Colonic mucosa (tissue), 4 donors: ENCODE results near the gene HSPE1. TPM values are rescaled to one million over a fixed set of nuclear protein-coding genes. Genes with fewer than 3 reads are reported as not detected.

ENCODE experiments used
- DNase-seq: peaks from one replicate; pipeline ENCODE4 v3.0.0-alpha.2; 2020
- H3K27ac ChIP-seq: fragments of 200-600 bp; one replicate; pipeline ENCODE4 v1.8.0; 2021
- H3K27me3 ChIP-seq: fragments of 200-600 bp; one replicate; pipeline ENCODE4 v1.8.0; 2021
- H3K36me3 ChIP-seq: fragments of 200-600 bp; one replicate; pipeline ENCODE4 v1.8.0; 2021
- H3K4me1 ChIP-seq: fragments of 200-600 bp; one replicate; pipeline ENCODE4 v1.8.0; 2021; ENCODE audit warnings: mild to moderate bottlenecking
- H3K4me3 ChIP-seq: fragments of 200-600 bp; one replicate; pipeline ENCODE4 v1.8.0; 2021
- H3K9ac ChIP-seq, 2 donors: one replicate each; pipeline ENCODE4 v1.7.0; 2013; ENCODE audit warnings: control low read depth in 2 of 2, low read depth in 2 of 2, low read length in 2 of 2
- H3K9me3 ChIP-seq: fragments of 200-600 bp; one replicate; pipeline ENCODE4 v1.8.0; 2021
- CTCF ChIP-seq: fragments of 200-600 bp; IDR thresholded peaks from one replicate; pipeline ENCODE4 v1.8.0; 2022; ENCODE audit warnings: antibody characterized with exemption, mild to moderate bottlenecking
- intact Hi-C: fragments of 100-400 bp; cut with DNase I; formaldehyde crosslinking; loops from one replicate; pipeline ENCODE4 v1.14.1; 2022
- total RNA-seq, 2 donors: library from RNA; stranded (reverse); fragmentation: NEBNext Ultra II Directional in 1 of 2; extraction: Animal tissue kit (Norgen Biotek cat#: 25700) in 1 of 2; gene quantifications; one replicate each; pipeline ENCODE4 v1.2.1, GENCODE V29; 2021
- donor health status: healthy.
- donor health status: DM: no; HTN: no; CAD: no.
- donor health status: DM: no; HTN: no; CAD: no.

HSPE1 gene
- total RNA-seq, 2 donors from 2014 or later, result 101 to 297 TPM

DNA sequence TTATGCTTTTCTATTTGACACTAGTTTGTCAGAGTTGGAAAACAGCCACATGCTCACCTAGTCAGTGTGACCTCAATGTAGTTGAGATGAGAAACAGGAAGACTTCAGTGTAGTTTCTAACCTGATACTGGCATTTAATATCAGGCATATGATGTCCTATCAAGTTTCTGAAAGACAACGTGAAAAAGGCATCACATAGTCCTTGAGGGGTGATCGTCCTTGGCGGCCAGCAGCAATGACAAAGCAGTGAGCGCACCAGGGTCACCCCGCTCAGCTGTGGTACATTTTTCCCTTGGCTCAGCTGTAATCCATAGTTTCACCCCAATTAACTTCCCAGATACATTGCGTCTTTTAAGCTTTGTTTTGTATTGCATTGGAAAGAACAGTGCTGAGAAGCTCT lies 4.3 kb downstream of the HSPE1 start:
- no peak overlapping the region for H3K4me3 ChIP-seq
- H3K4me1 ChIP-seq, result peaks cover 5% of the 10 kb centered on the region
- no peak for TF ChIP-seq CTCF
- H3K27ac ChIP-seq, result no peak overlapping the region
- no peaks in the 10 kb centered on the region for H3K27me3 ChIP-seq
- no peaks in the 10 kb centered on the region for H3K9me3 ChIP-seq
- no peak overlapping the region for H3K9ac ChIP-seq
- intact Hi-C loops, result no loop called here
- no peak for DNase-seq
- H3K36me3 ChIP-seq, result peaks cover 4% of the 10 kb centered on the region

DNA sequence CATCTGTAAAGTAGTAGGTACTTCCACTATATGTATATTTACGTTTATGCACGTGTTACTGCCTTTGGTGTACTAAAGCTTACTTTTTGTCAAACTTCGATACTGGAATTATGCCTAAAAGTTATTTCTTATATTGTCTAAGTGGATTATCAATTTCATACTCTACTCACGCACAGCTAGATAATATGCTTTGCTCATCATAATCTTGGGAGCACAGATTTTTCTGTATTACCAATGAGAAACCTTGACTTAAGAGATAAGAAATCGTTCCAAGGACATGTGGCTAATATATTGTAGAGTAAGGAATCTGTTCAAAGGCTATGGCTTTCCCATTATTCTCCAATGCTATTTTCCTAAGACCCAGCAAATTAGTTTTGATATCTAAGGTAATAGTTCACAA lies 6.5 kb downstream of the HSPE1 start:
- Histone ChIP-seq H3K9ac (no peak overlapping the region), H3K27me3 (no peaks in the 10 kb centered on the region), H3K27ac (no peak overlapping the region), H3K9me3 (no peaks in the 10 kb centered on the region), H3K4me1 (peaks cover 5% of the 10 kb centered on the region), H3K4me3 (no peak overlapping the region), H3K36me3 (peaks cover 4% of the 10 kb centered on the region)
- TF ChIP-seq CTCF, result no peak
- intact Hi-C loops, result no loop called here
- DNase-seq, result no peak

DNA sequence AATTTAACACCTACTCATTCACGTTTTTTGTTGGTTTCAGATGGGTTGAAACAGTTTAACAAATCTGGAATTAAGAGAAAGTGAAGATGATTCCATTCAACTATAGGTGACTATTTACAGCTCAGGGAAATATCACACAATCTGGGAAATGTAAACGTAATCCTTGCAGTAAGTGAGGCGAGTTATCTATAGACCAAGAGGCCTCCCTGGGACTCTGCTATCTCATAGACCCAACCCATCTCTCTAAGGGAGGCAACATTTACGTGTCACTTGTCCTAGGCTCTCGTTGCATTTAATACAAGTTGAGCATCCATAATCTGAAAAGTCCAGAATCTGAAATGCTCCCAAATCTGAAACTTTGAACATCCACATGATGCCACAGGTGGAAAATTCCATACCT lies 13.7 kb downstream of the HSPE1 start:
- no peaks in the 10 kb centered on the region for H3K9me3 ChIP-seq
- H3K9ac ChIP-seq, result no peak overlapping the region
- H3K27me3 ChIP-seq, result no peaks in the 10 kb centered on the region
- no peaks in the 10 kb centered on the region for H3K36me3 ChIP-seq
- no peak for DNase-seq
- H3K4me1 ChIP-seq, result no peaks in the 10 kb centered on the region
- no peak overlapping the region for H3K4me3 ChIP-seq
- H3K27ac ChIP-seq, result no peak overlapping the region
- no peak for TF ChIP-seq CTCF
- intact Hi-C loops, result loop anchor here (10.0 kb wide), 2 partner anchors 59 to 191 kb away; partner anchors contain the start of genes COQ10B and MARS2

GRCh38 chr2:197514754-197515153 lies 14.6 kb downstream of the HSPE1 start:
- TF ChIP-seq CTCF, result no peak
- intact Hi-C loops, result loop anchor here (10.0 kb wide), 2 partner anchors 60 to 190 kb away; partner anchors contain the start of genes COQ10B and MARS2
- peak overlapping the region in 1 of 2 donors; percentile 89 for H3K9ac ChIP-seq

GRCh38 chr2:197515315-197515738 lies 15.1 kb downstream of the HSPE1 start:
- no peak for TF ChIP-seq CTCF
- peak overlapping the region; percentile 87 for H3K4me3 ChIP-seq
- H3K9me3 ChIP-seq, result no peaks in the 10 kb centered on the region
- H3K36me3 ChIP-seq, result no peaks in the 10 kb centered on the region
- H3K4me1 ChIP-seq, result no peaks in the 10 kb centered on the region
- peak; percentile 42 for DNase-seq
- intact Hi-C loops, result loop anchor here (10.0 kb wide), 2 partner anchors 61 to 189 kb away; partner anchors contain the start of genes COQ10B and MARS2
- peak overlapping the region; percentile 97 for H3K27ac ChIP-seq
- H3K9ac ChIP-seq, result peak overlapping the region; percentile 73 to 89
- H3K27me3 ChIP-seq, result no peaks in the 10 kb centered on the region

More at GRCh38 chr2:197514754-197515153, 14.6 kb downstream of the HSPE1 start:
- DNase-seq, result no peak
- H3K4me1 ChIP-seq, result no peaks in the 10 kb centered on the region
- H3K4me3 ChIP-seq, result no peak overlapping the region
- peak overlapping the region; percentile 97 for H3K27ac ChIP-seq
- no peaks in the 10 kb centered on the region for H3K9me3 ChIP-seq
- H3K36me3 ChIP-seq, result no peaks in the 10 kb centered on the region
- no peaks in the 10 kb centered on the region for H3K27me3 ChIP-seq
